RWPE1 (cell line): Measurements from ENCODE around the gene PAK1.

Experiments used
- CTCF ChIA-PET: fragments of 350-600 bp; sonication (Branson Sonifier 250); formaldehyde crosslinking; extraction: SDS; loops from one replicate; lab custom pipeline; 2021; lab: Yijun Ruan, JAX
- POLR2A ChIA-PET: fragments of 400-600 bp; formaldehyde crosslinking; extraction: SDS; loops from one replicate; lab custom pipeline; 2020; ENCODE audit warnings: antibody characterized with exemption; ENCODE audit not compliant: low non-redundant PET; lab: Yijun Ruan, JAX
- DNase-seq: peaks from one replicate; pipeline ENCODE4 v3.0.0; 2012; ENCODE audit warnings: low spot score
- H3K27ac ChIP-seq: fragments of 450-650 bp; 2 replicates; pipeline ENCODE4 v1.5.1; 2017
- TF ChIP-seq, protein P1 (sequence below): fragments of 450-650 bp; conservative IDR thresholded peaks from 2 replicates; pipeline ENCODE4 v1.5.1; 2017; ENCODE audit warnings: low read depth, mild to moderate bottlenecking

The PAK1 gene

DNA sequence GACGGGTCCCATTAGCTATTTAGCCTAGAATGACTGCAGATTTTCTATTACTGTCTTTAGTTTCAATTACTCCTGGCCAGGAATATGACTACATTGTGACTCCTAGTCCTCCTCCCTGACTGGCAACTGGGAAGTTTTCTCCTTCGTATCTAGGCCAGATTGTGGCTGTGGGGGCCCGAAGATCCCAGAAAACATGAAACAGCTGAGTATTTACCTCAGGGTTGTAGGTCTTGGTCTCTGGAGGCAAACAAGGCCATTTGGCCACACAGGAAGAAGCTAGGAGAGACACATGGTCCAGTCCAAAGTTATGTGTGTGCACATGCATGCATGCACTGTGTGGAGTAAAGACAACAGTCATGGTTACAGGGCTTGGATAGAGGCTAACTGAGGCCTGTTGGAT is 162.2 kb downstream of the PAK1 start:
- DNase-seq = no peak
- CTCF ChIA-PET = interaction anchor here (0.6 kb wide), 1 partner anchor 22 kb away, joined by 6 read pairs; no protein-coding TSS in a partner anchor

DNA sequence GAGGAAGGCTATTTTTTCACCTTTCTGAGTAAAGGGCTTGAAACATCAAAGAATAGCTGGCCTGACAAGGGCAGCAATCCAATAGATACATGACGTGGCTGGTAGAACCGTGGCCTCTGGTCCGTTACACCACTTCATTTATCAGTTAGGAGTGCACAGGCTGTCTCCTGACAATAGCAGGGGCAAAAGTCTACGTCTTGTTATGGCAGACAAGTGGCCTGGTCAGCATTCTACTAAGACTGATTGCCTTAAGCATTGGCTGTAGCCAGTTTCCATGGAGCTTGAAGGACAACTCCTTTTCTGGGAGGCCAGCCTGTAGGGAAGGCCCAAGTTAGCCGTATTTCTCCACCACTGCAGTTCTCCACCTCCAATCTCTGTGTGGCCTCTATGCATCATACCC is 163.2 kb downstream of the PAK1 start:
- CTCF ChIA-PET = interaction anchor here (0.6 kb wide), 2 partner anchors 23 to 114 kb away, joined by 3 to 6 read pairs; no protein-coding TSS in a partner anchor

More for the DNA sequence above, 162.2 kb downstream of the PAK1 start:
- POLR2A ChIA-PET = no interaction called here
- no peak overlapping the region for H3K27ac ChIP-seq
- TF ChIP-seq, protein P1, sequence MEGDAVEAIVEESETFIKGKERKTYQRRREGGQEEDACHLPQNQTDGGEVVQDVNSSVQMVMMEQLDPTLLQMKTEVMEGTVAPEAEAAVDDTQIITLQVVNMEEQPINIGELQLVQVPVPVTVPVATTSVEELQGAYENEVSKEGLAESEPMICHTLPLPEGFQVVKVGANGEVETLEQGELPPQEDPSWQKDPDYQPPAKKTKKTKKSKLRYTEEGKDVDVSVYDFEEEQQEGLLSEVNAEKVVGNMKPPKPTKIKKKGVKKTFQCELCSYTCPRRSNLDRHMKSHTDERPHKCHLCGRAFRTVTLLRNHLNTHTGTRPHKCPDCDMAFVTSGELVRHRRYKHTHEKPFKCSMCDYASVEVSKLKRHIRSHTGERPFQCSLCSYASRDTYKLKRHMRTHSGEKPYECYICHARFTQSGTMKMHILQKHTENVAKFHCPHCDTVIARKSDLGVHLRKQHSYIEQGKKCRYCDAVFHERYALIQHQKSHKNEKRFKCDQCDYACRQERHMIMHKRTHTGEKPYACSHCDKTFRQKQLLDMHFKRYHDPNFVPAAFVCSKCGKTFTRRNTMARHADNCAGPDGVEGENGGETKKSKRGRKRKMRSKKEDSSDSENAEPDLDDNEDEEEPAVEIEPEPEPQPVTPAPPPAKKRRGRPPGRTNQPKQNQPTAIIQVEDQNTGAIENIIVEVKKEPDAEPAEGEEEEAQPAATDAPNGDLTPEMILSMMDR = no peak

DNA sequence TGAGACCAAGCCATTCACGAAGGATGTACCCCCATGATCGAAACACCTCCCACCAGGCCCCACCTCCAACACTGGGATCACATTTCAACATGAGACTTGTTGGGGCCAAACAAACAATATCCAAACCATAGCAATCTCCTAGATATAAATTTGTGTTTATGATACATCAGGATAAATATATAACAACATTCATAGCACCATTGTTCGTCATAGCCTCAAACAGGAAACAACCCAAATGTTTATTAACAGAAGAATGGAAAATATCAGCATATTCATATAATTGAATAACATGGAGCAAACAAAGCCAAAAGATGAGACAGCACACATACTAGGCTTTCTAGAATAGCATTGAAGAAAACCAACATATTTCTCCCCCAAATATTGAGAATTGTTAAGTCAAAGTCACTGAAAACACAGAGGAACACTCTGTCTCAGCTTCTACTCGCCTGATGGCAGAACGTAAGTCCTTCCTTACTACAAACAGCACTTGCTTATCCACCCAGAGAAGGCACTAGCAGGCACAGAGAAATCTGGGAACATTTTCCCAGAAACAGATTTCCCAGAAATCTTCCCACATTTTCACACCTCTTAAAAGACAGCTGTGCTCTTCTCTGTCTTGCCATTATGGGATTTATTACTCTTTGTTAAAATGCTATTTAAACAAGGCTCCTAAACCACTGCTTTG is 164.4 kb downstream of the PAK1 start:
- DNase-seq = no peak
- TF ChIP-seq, protein P1 = no peak
- POLR2A ChIA-PET = no interaction called here
- no peak overlapping the region for H3K27ac ChIP-seq
- CTCF ChIA-PET = interaction anchor here (0.6 kb wide), 1 partner anchor 502 kb away, joined by 6 read pairs; no protein-coding TSS in a partner anchor

More for the DNA sequence above, 163.2 kb downstream of the PAK1 start:
- H3K27ac ChIP-seq = no peak overlapping the region
- no peak for DNase-seq
- TF ChIP-seq, protein P1 = no peak
- POLR2A ChIA-PET = no interaction called here

DNA sequence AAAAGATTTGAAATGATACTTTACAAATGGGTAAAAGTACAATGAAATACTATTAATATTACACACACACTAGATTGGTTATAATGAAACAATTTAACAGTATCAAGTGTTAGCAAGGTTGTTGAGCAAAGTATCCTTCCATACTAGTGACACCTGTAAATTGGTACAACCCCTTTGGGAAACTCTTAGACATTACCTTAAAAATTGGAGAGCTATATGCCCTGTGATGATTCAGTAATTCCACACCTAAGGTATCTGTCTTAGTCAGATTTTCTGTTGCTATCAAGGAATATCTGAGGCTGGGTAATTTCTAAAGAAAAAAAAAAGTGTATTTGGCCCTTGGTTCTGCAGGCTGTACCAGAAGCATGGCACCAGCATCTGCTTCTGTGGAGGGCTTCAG is 165.1 kb downstream of the PAK1 start:
- TF ChIP-seq, protein P1 = no peak
- H3K27ac ChIP-seq = no peak overlapping the region
- ChIA-PET CTCF (interaction anchor here (0.6 kb wide), 1 partner anchor 502 kb away, joined by 6 read pairs; no protein-coding TSS in a partner anchor), POLR2A (no interaction called here)
- no peak for DNase-seq

DNA sequence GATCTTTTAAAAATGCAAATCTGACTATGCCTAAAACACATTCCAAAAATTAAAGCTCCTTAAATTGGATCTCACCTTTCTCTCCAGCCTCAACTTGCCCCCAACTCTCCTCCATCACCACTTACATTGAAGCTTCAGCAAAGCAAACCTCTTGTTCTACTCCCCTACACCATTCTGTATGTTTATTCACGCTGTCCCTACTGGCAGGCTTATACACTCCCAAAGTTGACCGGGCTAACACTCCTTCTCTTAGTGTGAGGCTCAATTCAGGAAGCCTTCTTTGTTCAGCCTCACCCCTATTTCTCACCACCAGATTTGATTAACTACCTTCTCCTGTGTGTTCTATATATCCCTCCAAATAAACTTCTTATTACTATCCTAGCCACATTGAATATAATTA is 170.6 kb downstream of the PAK1 start:
- no peak for DNase-seq
- POLR2A ChIA-PET = no interaction called here
- H3K27ac ChIP-seq = no peak overlapping the region
- TF ChIP-seq, protein P1 = no peak
- CTCF ChIA-PET = no interaction called here

DNA sequence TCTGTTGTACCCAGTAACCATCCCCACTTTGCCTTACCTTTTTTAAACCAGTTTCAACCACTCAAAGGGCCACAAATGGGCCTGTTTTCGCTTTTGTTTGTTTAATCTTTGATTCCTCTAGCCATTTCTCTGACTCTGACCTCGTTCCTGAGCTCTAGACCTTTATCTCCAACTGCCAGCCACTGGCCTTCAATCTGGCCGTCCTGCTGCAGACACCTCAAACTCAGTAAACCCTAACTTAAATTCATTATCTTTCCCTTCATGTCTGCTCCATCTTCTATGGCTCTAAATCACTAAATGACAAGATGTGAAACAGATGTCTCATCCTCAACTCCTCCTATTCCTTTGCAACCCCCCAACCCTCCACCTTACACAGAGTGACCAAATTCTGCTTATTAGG is 171.1 kb downstream of the PAK1 start:
- CTCF ChIA-PET = no interaction called here
- DNase-seq = no peak
- H3K27ac ChIP-seq = no peak overlapping the region
- TF ChIP-seq, protein P1 = no peak
- POLR2A ChIA-PET = no interaction called here
